ENCODE data around the gene MGAT5B. TPM values are rescaled to one million over a fixed set of nuclear protein-coding genes. Genes with fewer than 3 reads are reported as not detected.
"Not testable (repeated sequence)": the region's sequence is repeated elsewhere in the genome, so short reads cannot be mapped to it uniquely, and the experiment has no call there.

MGAT5B gene
- total and polyA plus RNA-seq, 7 donors: 0.16 to 0.83 (median 0.51) TPM; not detected in 2

DNA sequence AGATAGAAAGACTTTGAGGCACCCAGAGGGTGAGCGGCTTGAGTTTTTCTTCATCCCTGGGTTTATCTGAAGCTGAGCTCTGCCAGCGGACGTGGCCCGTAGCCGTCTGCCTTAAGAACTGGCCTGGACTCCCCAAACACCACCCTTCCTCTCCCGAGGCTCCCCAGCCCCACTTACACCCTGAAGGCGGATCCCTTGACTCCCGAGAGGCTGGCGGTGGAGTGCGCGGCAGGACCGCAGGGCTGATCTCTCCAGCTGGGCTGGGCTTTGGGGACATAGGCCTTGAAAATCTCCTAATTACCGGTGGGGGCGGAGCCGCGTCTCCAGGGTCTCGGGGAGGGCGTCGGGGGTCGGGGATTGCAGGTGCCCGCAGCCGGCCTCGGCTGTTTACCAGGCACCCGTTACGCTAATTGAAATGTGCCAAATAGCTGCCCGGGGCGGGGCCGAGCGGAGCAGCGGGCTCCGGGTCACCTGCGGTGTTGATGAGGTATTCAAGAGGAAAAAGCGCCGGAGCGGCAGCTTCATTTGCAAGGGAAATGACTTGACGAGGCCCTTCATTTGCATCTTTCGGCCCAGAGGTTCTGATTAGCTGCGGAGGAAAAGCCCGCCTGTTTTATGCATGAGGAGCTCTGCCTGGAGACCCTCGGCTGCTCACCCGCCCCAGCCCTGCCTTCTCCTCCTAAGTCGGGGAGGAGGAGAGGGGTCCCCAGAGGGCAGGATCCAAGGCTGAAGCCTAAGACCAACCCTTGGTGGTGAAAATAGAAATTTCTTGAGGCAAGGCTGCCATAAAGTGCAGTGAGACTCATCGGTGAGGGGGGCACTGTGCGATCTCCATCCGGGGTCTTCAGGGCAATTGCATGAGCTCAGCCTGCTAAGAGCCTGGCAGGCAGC lies 100.7 kb downstream of the MGAT5B start:
- TF ChIP-seq EP300 (IDR thresholded peaks at IDR 0.05) (no peak), POLR2A (IDR thresholded peaks at IDR 0.05) (no peak), CTCF (IDR thresholded peaks at IDR 0.05) (no peak), POLR2AphosphoS5 (IDR thresholded peaks at IDR 0.05) (no peak)
- H3K27me3 ChIP-seq: peaks cover 12 to 59% (median 34%) of the 10 kb centered on the region in 3 donors
- DNase-seq: no peak
- intact Hi-C loops (cut with DNase I): no loop called here
- H3K27ac ChIP-seq: no peak overlapping the region
- 4 to 5% methylated on average over 45 of the region's 45 CpGs for WGBS, 2 donors
- no peaks in the 10 kb centered on the region for H3K9me3 ChIP-seq
- H3K4me3 ChIP-seq: peak overlapping the region in 2 of 4 donors; percentile 1 to 30
- no peaks in the 10 kb centered on the region for H3K36me3 ChIP-seq
- peaks cover 0 to 13% (median 12%) of the 10 kb centered on the region in 4 donors for H3K4me1 ChIP-seq

- intact Hi-C loops (cut with DNase I): no loop called here
- TF ChIP-seq EP300 (IDR thresholded peaks at IDR 0.05): no peak
- TF ChIP-seq CTCF (IDR thresholded peaks at IDR 0.05): no peak
- TF ChIP-seq POLR2AphosphoS5 (IDR thresholded peaks at IDR 0.05): no peak
- Histone ChIP-seq H3K27ac (no peak overlapping the region), H3K27me3 (peaks cover 12 to 59% (median 34%) of the 10 kb centered on the region in 3 donors), H3K4me3 (peak overlapping the region in 1 of 4 donors; percentile 30), H3K9me3 (no peaks in the 10 kb centered on the region), H3K4me1 (peaks cover 0 to 13% (median 12%) of the 10 kb centered on the region in 4 donors), H3K36me3 (no peaks in the 10 kb centered on the region)
- DNase-seq: no peak
- WGBS, 2 donors: 3% methylated on average over 13 of the region's 13 CpGs
These were observed 101.5 kb downstream of the MGAT5B start for GRCh38 chr17:76969598-76970172.

GRCh38 chr17:76970228-76970627 lies 102.0 kb downstream of the MGAT5B start:
- H3K9me3 ChIP-seq; DNase-seq; H3K36me3 ChIP-seq; H3K27ac ChIP-seq; intact Hi-C loops (cut with DNase I); H3K4me3 ChIP-seq: not testable (repeated sequence)
- WGBS, 2 donors: 65 to 81% methylated on average over 5 of the region's 5 CpGs
- H3K27me3 ChIP-seq: peaks cover 12 to 59% (median 34%) of the 10 kb centered on the region in 3 donors
- peaks cover 0 to 13% (median 12%) of the 10 kb centered on the region in 4 donors for H3K4me1 ChIP-seq

GRCh38 chr17:76972046-76972641 lies 103.9 kb downstream of the MGAT5B start:
- 67 to 70% methylated on average over 6 of the region's 6 CpGs for WGBS, 2 donors
- intact Hi-C loops (cut with DNase I): no loop called here
- H3K36me3 ChIP-seq: no peaks in the 10 kb centered on the region
- peaks cover 0 to 13% (median 12%) of the 10 kb centered on the region in 4 donors for H3K4me1 ChIP-seq
- no peaks in the 10 kb centered on the region for H3K9me3 ChIP-seq
- H3K4me3 ChIP-seq: no peak overlapping the region
- H3K27me3 ChIP-seq: peaks cover 12 to 45% (median 34%) of the 10 kb centered on the region in 3 donors
- no peak overlapping the region for H3K27ac ChIP-seq
- no peak for TF ChIP-seq EP300 (IDR thresholded peaks at IDR 0.05)
- TF ChIP-seq POLR2AphosphoS5 (IDR thresholded peaks at IDR 0.05): no peak
- TF ChIP-seq CTCF (IDR thresholded peaks at IDR 0.05): no peak
- no peak for TF ChIP-seq POLR2A (IDR thresholded peaks at IDR 0.05)
- no peak for DNase-seq

DNA sequence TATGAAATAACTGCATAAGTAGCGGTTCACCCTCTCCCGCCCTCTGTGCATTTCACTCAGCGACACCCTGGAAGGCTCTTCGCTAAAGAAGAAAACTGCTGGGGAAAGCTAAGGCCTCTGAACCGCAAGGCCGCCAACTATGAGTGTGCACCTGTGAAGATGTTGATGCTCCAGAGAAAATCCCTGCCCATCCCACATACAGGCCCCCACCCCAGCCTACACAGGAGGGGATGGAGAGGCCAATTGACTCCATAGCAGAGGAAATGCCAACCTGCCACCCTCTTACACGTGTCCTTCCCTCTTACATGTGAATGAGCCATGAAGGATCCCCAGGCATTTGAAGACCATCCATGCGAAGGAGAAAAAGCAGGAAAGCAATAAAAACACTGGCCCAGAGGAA lies 104.8 kb downstream of the MGAT5B start:
- Histone ChIP-seq H3K4me3 (no peak overlapping the region), H3K36me3 (no peaks in the 10 kb centered on the region), H3K9me3 (no peaks in the 10 kb centered on the region), H3K27ac (no peak overlapping the region), H3K4me1 (peaks cover 0 to 13% (median 12%) of the 10 kb centered on the region in 4 donors), H3K27me3 (peaks cover 12 to 36% (median 28%) of the 10 kb centered on the region in 3 donors)
- 84 to 87% methylated on average over 8 of the region's 8 CpGs for WGBS, 2 donors
- no peak for DNase-seq
- intact Hi-C loops (cut with DNase I): no loop called here
- TF ChIP-seq POLR2A (IDR thresholded peaks at IDR 0.05) (no peak), POLR2AphosphoS5 (IDR thresholded peaks at IDR 0.05) (no peak), CTCF (IDR thresholded peaks at IDR 0.05) (no peak), EP300 (IDR thresholded peaks at IDR 0.05) (no peak)

Measured in sigmoid colon (tissue), 7 donors.